ENCODE data around the gene CACNA1H.

GRCh38 chr16:1197237-1197866 lies 44.4 kb downstream of the CACNA1H start:
- TF ChIP-seq POLR2A (conservative IDR thresholded peaks at IDR 0.05) (no peak), RFX7 (CRISPR knock-in tag; IDR thresholded peaks at IDR 0.05) (no peak), ZBTB26 (CRISPR knock-in tag; IDR thresholded peaks at IDR 0.05) (no peak), ZNF609 (CRISPR knock-in tag; IDR thresholded peaks at IDR 0.05; ENCODE audit: borderline replicate concordance) (no peak), ZNF699 (CRISPR knock-in tag; IDR thresholded peaks at IDR 0.05; ENCODE audit: insufficient replicate concordance) (no peak), MEIS2 (IDR thresholded peaks at IDR 0.05; ENCODE audit: partially characterized antibody) (no peak), POLR2AphosphoS5 (IDR thresholded peaks at IDR 0.05; ENCODE audit: control insufficient read depth, insufficient read depth, low read depth, low read length) (no peak), MAX (CRISPR knock-in tag; IDR thresholded peaks at IDR 0.05) (no peak), ZNF384 (IDR thresholded peaks at IDR 0.05; ENCODE audit: low read depth, low read length) (no peak)

Measured in K562 (cell line).